ENCODE results near the gene IPP. TPM values are rescaled to one million over a fixed set of nuclear protein-coding genes. Genes with fewer than 3 reads are reported as not detected.

The IPP gene
- total and polyA plus RNA-seq, 2 of the 4 experiments (the other 2 are of a cell fraction) = 4.6 to 10.6 TPM

DNA sequence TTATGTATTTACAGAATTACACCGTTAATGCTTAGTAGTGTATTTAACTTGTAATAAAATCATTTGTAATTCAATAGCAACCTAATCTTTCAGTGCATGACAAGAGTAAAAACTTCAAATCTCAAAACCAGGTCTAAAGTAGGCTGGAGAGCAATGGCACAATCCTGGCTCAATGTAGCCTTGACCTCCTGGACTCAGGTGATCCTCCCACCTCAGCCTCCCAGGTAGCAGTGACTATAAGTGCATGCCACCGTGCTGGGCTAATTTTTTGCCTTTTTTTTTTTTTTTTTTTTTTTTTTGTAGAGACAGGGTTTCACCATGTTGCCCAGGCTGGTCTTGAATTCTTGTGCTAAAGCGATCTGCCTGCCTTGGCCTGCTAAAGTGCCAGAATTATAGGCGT is 11.3 kb downstream of the IPP start:
- H3K4me1 ChIP-seq (ENCODE audit: control insufficient read depth, insufficient read depth, low read length) = no peaks in the 10 kb centered on the region
- H2BK15ac ChIP-seq (ENCODE audit: low read depth, low read length) = no peak overlapping the region
- no TSS peak for BruUV-seq (replicated peaks)
- no peak overlapping the region for H2BK120ac ChIP-seq (ENCODE audit: low read depth, low read length)
- no peak overlapping the region for H3K18ac ChIP-seq (ENCODE audit: low read depth, low read length)
- no CpG with 5 or more reads among the region's 4 CpGs for WGBS, 2 experiments (ENCODE audit: extremely low coverage in 2 of 2, insufficient read length in 1 of 2)
- ChIA-PET POLR2A (ENCODE audit: unreplicated experiment) (no interaction called here), CTCF (no interaction called here)
- no peak overlapping the region for H2BK20ac ChIP-seq (ENCODE audit: low read depth, low read length)
- H3K23ac ChIP-seq (ENCODE audit: low read depth, low read length) = no peak overlapping the region
- H4K20me1 ChIP-seq (ENCODE audit: insufficient read depth, low read length) = no peaks in the 10 kb centered on the region
- H3K4ac ChIP-seq (ENCODE audit: low read depth, low read length) = no peak overlapping the region
- DNase-seq = no peak
- H3K14ac ChIP-seq (replicated peaks; ENCODE audit: low read depth, low read length) = no peak overlapping the region
- in situ Hi-C loops (cut with MboI; ENCODE audit: low sequenced_read_pairs) = no loop called here
- H4K5ac ChIP-seq (ENCODE audit: low read depth, low read length) = no peak overlapping the region
- H3K4me3 ChIP-seq (ENCODE audit: insufficient read depth, low read depth, low read length) = no peak overlapping the region
- no peak overlapping the region for H2AK9ac ChIP-seq (replicated peaks; ENCODE audit: low read depth, low read length, poor library complexity)
- H2BK5ac ChIP-seq (ENCODE audit: low read depth, low read length, poor library complexity, severe bottlenecking) = no peak overlapping the region
- peaks cover 5 to 7% of the 10 kb centered on the region in 2 experiments; a peak in 2 of 4 replicates for H3K79me1 ChIP-seq (ENCODE audit: low read depth in 1 of 2, low read length in 2 of 2)
- no peak overlapping the region for H4K91ac ChIP-seq (ENCODE audit: insufficient read depth, low read depth, low read length)
- H3K9me1 ChIP-seq (ENCODE audit: insufficient read depth, low read length) = 0 out of 2 replicates have a peak, but pooled peaks cover 3% of the 10 kb centered on the region
- no peak overlapping the region for H3K9ac ChIP-seq (ENCODE audit: low read depth, low read length)
- no peak overlapping the region for H4K8ac ChIP-seq (ENCODE audit: low read depth in 2 of 2, low read length in 2 of 2)
- dilution Hi-C loops (cut with HindIII; ENCODE audit: low sequenced_read_pairs, unreplicated experiment) = no loop called here
- TF ChIP-seq POLR2A (IDR thresholded peaks at IDR 0.05; ENCODE audit: low read depth, low read length) = no peak
- no peak for TF ChIP-seq MAFK (IDR thresholded peaks at IDR 0.05; ENCODE audit: low read depth, low read length)
- no peak overlapping the region for H3K4me2 ChIP-seq (ENCODE audit: low read depth, low read length)
- H3K36me3 ChIP-seq (ENCODE audit: control insufficient read depth, insufficient read depth, low read length) = peaks cover 7% of the 10 kb centered on the region; the same call in 1 of the 2 replicates
- no peaks in the 10 kb centered on the region for H3K27me3 ChIP-seq (ENCODE audit: control insufficient read depth, insufficient read depth, low read length)
- no peak overlapping the region for H3K27ac ChIP-seq (ENCODE audit: insufficient read depth, low read length)
- no peak for ATAC-seq (ENCODE audit: low read depth)
- no peak overlapping the region for H2AFZ ChIP-seq (replicated peaks; ENCODE audit: low read length, poor library complexity)
- intact Hi-C loops (cut with micrococcal nuclease) = no loop called here
- no peak overlapping the region for H3K56ac ChIP-seq (ENCODE audit: extremely low read depth, insufficient read depth, low read length)
- H3K9me3 ChIP-seq (ENCODE audit: control insufficient read depth, insufficient read depth, low read length) = no peaks in the 10 kb centered on the region
- H2AK5ac ChIP-seq (ENCODE audit: low read depth, low read length) = no peak overlapping the region
